ENCODE measurements around the gene SYNC. TPM values are rescaled to one million over a fixed set of nuclear protein-coding genes. Genes with fewer than 3 reads are reported as not detected.

Gene SYNC
- total and polyA plus RNA-seq, 9 of the 15 experiments (the other 6 are each of a cell fraction or from before 2014, with no cell fraction given) = 0.49 to 1.1 (median 0.87) TPM

- TF ChIP-seq, protein P1, sequence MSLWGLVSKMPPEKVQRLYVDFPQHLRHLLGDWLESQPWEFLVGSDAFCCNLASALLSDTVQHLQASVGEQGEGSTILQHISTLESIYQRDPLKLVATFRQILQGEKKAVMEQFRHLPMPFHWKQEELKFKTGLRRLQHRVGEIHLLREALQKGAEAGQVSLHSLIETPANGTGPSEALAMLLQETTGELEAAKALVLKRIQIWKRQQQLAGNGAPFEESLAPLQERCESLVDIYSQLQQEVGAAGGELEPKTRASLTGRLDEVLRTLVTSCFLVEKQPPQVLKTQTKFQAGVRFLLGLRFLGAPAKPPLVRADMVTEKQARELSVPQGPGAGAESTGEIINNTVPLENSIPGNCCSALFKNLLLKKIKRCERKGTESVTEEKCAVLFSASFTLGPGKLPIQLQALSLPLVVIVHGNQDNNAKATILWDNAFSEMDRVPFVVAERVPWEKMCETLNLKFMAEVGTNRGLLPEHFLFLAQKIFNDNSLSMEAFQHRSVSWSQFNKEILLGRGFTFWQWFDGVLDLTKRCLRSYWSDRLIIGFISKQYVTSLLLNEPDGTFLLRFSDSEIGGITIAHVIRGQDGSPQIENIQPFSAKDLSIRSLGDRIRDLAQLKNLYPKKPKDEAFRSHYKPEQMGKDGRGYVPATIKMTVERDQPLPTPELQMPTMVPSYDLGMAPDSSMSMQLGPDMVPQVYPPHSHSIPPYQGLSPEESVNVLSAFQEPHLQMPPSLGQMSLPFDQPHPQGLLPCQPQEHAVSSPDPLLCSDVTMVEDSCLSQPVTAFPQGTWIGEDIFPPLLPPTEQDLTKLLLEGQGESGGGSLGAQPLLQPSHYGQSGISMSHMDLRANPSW (CRISPR knock-in tag; IDR thresholded peaks at IDR 0.05) = no peak
- TF ChIP-seq ZNF695 (CRISPR knock-in tag; IDR thresholded peaks at IDR 0.05) = no peak
- TF ChIP-seq ILK (tag; IDR thresholded peaks at IDR 0.05; ENCODE audit: borderline replicate concordance, low read depth) = no peak
- no peak for TF ChIP-seq TCF15 (CRISPR knock-in tag; IDR thresholded peaks at IDR 0.05)
- no peak for TF ChIP-seq KAT2B (IDR thresholded peaks at IDR 0.05; ENCODE audit: low read depth, low read length)
- no peak for TF ChIP-seq STAG1 (CRISPR knock-in tag; IDR thresholded peaks at IDR 0.05; ENCODE audit: borderline replicate concordance)
- TF ChIP-seq NR2C2 (CRISPR knock-in tag; IDR thresholded peaks at IDR 0.05) = no peak
- no peak; the same call in 1 of the 2 replicates for TF ChIP-seq NR2C2 (tag; IDR thresholded peaks at IDR 0.05)
- TF ChIP-seq SFPQ (IDR thresholded peaks at IDR 0.05; ENCODE audit: low read depth, low read length) = no peak
- no peak for TF ChIP-seq BCLAF1 (IDR thresholded peaks at IDR 0.05; ENCODE audit: borderline replicate concordance in 1 of 2, control insufficient read depth in 1 of 2, low read depth in 2 of 2, low read length in 1 of 2)
- no peak for TF ChIP-seq PREB (CRISPR knock-in tag; IDR thresholded peaks at IDR 0.05)
- no peak for TF ChIP-seq GABPB2 (CRISPR knock-in tag; conservative IDR thresholded peaks at IDR 0.05)
- TF ChIP-seq ZNF316 (IDR thresholded peaks at IDR 0.05) = peak; percentile 100
- TF ChIP-seq ZNF830 (CRISPR knock-in tag; IDR thresholded peaks at IDR 0.05) = no peak; the same call in 1 of the 2 replicates
These were observed 22.4 kb upstream of the SYNC start (continued) for GRCh38 chr1:32724678-32725614.

Measured in K562 (cell line).